ENCODE data around the gene THAP12. TPM values are rescaled to one million over a fixed set of nuclear protein-coding genes. Genes with fewer than 3 reads are reported as not detected.

Gene THAP12
- total RNA-seq, 1 experiment from 2014 or later, result 102 TPM

GRCh38 chr11:76391811-76392475, 11.0 kb upstream of the THAP12 start:
- Histone ChIP-seq H3K4me3 (ENCODE audit: low read depth, low read length) (no peak overlapping the region), H3K27me3 (replicated peaks; ENCODE audit: control insufficient read depth, insufficient read depth, low read length) (no peaks in the 10 kb centered on the region), H3K4me1 (no peaks in the 10 kb centered on the region), H3K36me3 (ENCODE audit: control insufficient read depth, insufficient read depth, low read length) (no peaks in the 10 kb centered on the region), H3K9me3 (no peaks in the 10 kb centered on the region)
- Mint-ChIP-seq H3K27ac (ENCODE audit: unreplicated experiment) (no peak overlapping the region), H3K27me3 (ENCODE audit: insufficient read depth, unreplicated experiment) (no peaks in the 10 kb centered on the region), H3K36me3 (ENCODE audit: insufficient read depth, unreplicated experiment) (peaks cover 5% of the 10 kb centered on the region), H3K4me1 (ENCODE audit: low read depth, unreplicated experiment) (no peaks in the 10 kb centered on the region), H3K9me3 (ENCODE audit: unreplicated experiment) (no peaks in the 10 kb centered on the region), H3K4me3 (ENCODE audit: unreplicated experiment) (no peak overlapping the region)
- no TSS peak for BruUV-seq (replicated peaks)
- POLR2A ChIA-PET, result no interaction called here
- CTCF ChIA-PET, result no interaction called here
- no peak for TF ChIP-seq CTCF (IDR thresholded peaks at IDR 0.05; ENCODE audit: insufficient read depth in 1 of 2, low read depth in 1 of 2, low read length in 1 of 2, severe bottlenecking in 1 of 2, unreplicated experiment in 1 of 2)
- intact Hi-C loops (cut with micrococcal nuclease; ENCODE audit: unreplicated experiment), result no loop called here
- no peak for DNase-seq

GRCh38 chr11:76391021-76391420, 10.1 kb upstream of the THAP12 start:
- no peaks in the 10 kb centered on the region for H3K9me3 ChIP-seq
- Mint-ChIP-seq H3K27me3 (ENCODE audit: insufficient read depth, unreplicated experiment) (no peaks in the 10 kb centered on the region), H3K36me3 (ENCODE audit: insufficient read depth, unreplicated experiment) (peaks cover 5% of the 10 kb centered on the region), H3K4me1 (ENCODE audit: low read depth, unreplicated experiment) (peaks cover 6% of the 10 kb centered on the region), H3K27ac (ENCODE audit: unreplicated experiment) (no peak overlapping the region), H3K4me3 (ENCODE audit: unreplicated experiment) (no peak overlapping the region), H3K9me3 (ENCODE audit: unreplicated experiment) (no peaks in the 10 kb centered on the region)
- H3K4me3 ChIP-seq (ENCODE audit: low read depth, low read length), result no peak overlapping the region
- ChIA-PET CTCF (no interaction called here), POLR2A (no interaction called here)
- peaks cover 3% of the 10 kb centered on the region for H3K4me1 ChIP-seq
- intact Hi-C loops (cut with micrococcal nuclease; ENCODE audit: unreplicated experiment), result no loop called here
- TF ChIP-seq CTCF (IDR thresholded peaks at IDR 0.05; ENCODE audit: insufficient read depth in 1 of 2, low read depth in 1 of 2, low read length in 1 of 2, severe bottlenecking in 1 of 2, unreplicated experiment in 1 of 2), result no peak
- no TSS peak for BruUV-seq (replicated peaks)
- H3K27me3 ChIP-seq (replicated peaks; ENCODE audit: control insufficient read depth, insufficient read depth, low read length), result no peaks in the 10 kb centered on the region
- DNase-seq, result no peak
- H3K36me3 ChIP-seq (ENCODE audit: control insufficient read depth, insufficient read depth, low read length), result no peaks in the 10 kb centered on the region

GRCh38 chr11:76388408-76388807, 7.5 kb upstream of the THAP12 start:
- intact Hi-C loops (cut with micrococcal nuclease; ENCODE audit: unreplicated experiment), result no loop called here
- no TSS peak for BruUV-seq (replicated peaks)
- Mint-ChIP-seq H3K4me1 (ENCODE audit: low read depth, unreplicated experiment) (peaks cover 15% of the 10 kb centered on the region), H3K27me3 (ENCODE audit: insufficient read depth, unreplicated experiment) (no peaks in the 10 kb centered on the region), H3K9me3 (ENCODE audit: unreplicated experiment) (no peaks in the 10 kb centered on the region), H3K27ac (ENCODE audit: unreplicated experiment) (no peak overlapping the region), H3K36me3 (ENCODE audit: insufficient read depth, unreplicated experiment) (peaks cover 4% of the 10 kb centered on the region), H3K4me3 (ENCODE audit: unreplicated experiment) (no peak overlapping the region)
- CTCF ChIA-PET, result no interaction called here
- Histone ChIP-seq H3K9me3 (no peaks in the 10 kb centered on the region), H3K36me3 (ENCODE audit: control insufficient read depth, insufficient read depth, low read length) (no peaks in the 10 kb centered on the region), H3K27me3 (replicated peaks; ENCODE audit: control insufficient read depth, insufficient read depth, low read length) (no peaks in the 10 kb centered on the region), H3K4me3 (ENCODE audit: low read depth, low read length) (no peak overlapping the region), H3K4me1 (peaks cover 13% of the 10 kb centered on the region)
- no peak for DNase-seq
- POLR2A ChIA-PET, result no interaction called here
- no peak for TF ChIP-seq CTCF (IDR thresholded peaks at IDR 0.05; ENCODE audit: insufficient read depth in 1 of 2, low read depth in 1 of 2, low read length in 1 of 2, severe bottlenecking in 1 of 2, unreplicated experiment in 1 of 2)
